GM23338 (cell line): ENCODE results near the gene NOX5. TPM values are rescaled to one million over a fixed set of nuclear protein-coding genes. Genes with fewer than 3 reads are reported as not detected.

Source experiments
- ATAC-seq: fragments of 200-7000 bp; cut with Tn5 transposase; 3 replicates; pipeline ENCODE4 v1.9.1; 2020
- DNase-seq: peaks from one replicate; pipeline ENCODE4 v3.0.0-alpha.2; 2015; ENCODE audit warnings: low spot score
- H2AFZ ChIP-seq: fragments of 200-600 bp; sonication (generic); 2 replicates; pipeline ENCODE4 v1.8.0; 2016; ENCODE audit warnings: antibody characterized with exemption, mild to moderate bottlenecking, moderate library complexity
- H3F3A ChIP-seq: fragments of 200-600 bp; sonication (generic); replicated peaks from 2 replicates; pipeline ENCODE4 v1.8.0; 2017; ENCODE audit warnings: antibody characterized with exemption, mixed run types, low read depth
- H3K27ac ChIP-seq: fragments of 200-600 bp; sonication (generic); 2 replicates; pipeline ENCODE4 v1.6.1; 2016; ENCODE audit warnings: low read depth
- H3K27me3 ChIP-seq: fragments of 200-600 bp; sonication (generic); 2 replicates; pipeline ENCODE4 v1.8.0; 2016; ENCODE audit warnings: mild to moderate bottlenecking, mixed run types, moderate library complexity; ENCODE audit not compliant: insufficient read depth
- H3K36me3 ChIP-seq: fragments of 200-600 bp; sonication (generic); 2 replicates; pipeline ENCODE4 v1.8.0; 2016; ENCODE audit warnings: mild to moderate bottlenecking; ENCODE audit not compliant: insufficient read depth
- H3K4me1 ChIP-seq: fragments of 200-600 bp; sonication (generic); 2 replicates; pipeline ENCODE4 v1.8.0; 2016; ENCODE audit warnings: mild to moderate bottlenecking, moderate library complexity; ENCODE audit not compliant: insufficient read depth
- H3K4me2 ChIP-seq: fragments of 200-600 bp; sonication (generic); 2 replicates; pipeline ENCODE4 v1.7.1; 2017; ENCODE audit warnings: mixed run types
- H3K4me3 ChIP-seq: fragments of 200-600 bp; sonication (generic); 2 replicates; pipeline ENCODE4 v1.6.1; 2016; ENCODE audit warnings: mixed run types
- H3K79me2 ChIP-seq: fragments of 200-600 bp; sonication (generic); replicated peaks from 2 replicates; pipeline ENCODE4 v1.8.0; 2017; ENCODE audit warnings: mild to moderate bottlenecking; ENCODE audit not compliant: insufficient read depth
- H3K9me2 ChIP-seq: fragments of 200-600 bp; sonication (generic); 2 replicates; pipeline ENCODE4 v1.8.0; 2017; ENCODE audit not compliant: insufficient read depth
- H4K20me1 ChIP-seq: fragments of 200-600 bp; sonication (generic); replicated peaks from 2 replicates; pipeline ENCODE4 v1.8.0; 2017; ENCODE audit warnings: mild to moderate bottlenecking; ENCODE audit not compliant: insufficient read depth
- H3K27ac Mint-ChIP-seq: 2 replicates; pipeline ENCODE4 v1.8.0; 2020; ENCODE audit warnings: inconsistent platforms, mild to moderate bottlenecking, moderate library complexity, mixed read lengths
- H3K27me3 Mint-ChIP-seq: 3 replicates; pipeline ENCODE4 v1.8.0; 2022; ENCODE audit warnings: low read depth, mild to moderate bottlenecking, moderate library complexity, mixed read lengths, inconsistent platforms; ENCODE audit not compliant: insufficient read depth, poor library complexity
- H3K36me3 Mint-ChIP-seq: 3 replicates; pipeline ENCODE4 v1.8.0; 2021; ENCODE audit warnings: low read depth, mild to moderate bottlenecking, inconsistent platforms, moderate library complexity, mixed read lengths
- H3K4me1 Mint-ChIP-seq: 3 replicates; pipeline ENCODE4 v1.8.0; 2020; ENCODE audit warnings: mild to moderate bottlenecking, inconsistent platforms, mixed read lengths
- H3K4me3 Mint-ChIP-seq: 3 replicates; pipeline ENCODE4 v1.8.0; 2021; ENCODE audit warnings: moderate library complexity, mild to moderate bottlenecking, inconsistent platforms, mixed read lengths
- H3K9me3 Mint-ChIP-seq: 3 replicates; pipeline ENCODE4 v1.8.0; 2020; ENCODE audit warnings: moderate library complexity, mild to moderate bottlenecking, inconsistent platforms, mixed read lengths
- CREB1 ChIP-seq: fragments of 250-450 bp; sonication (Bioruptor Pico); IDR thresholded peaks from 2 replicates; pipeline ENCODE4 v1.5.0; 2020; ENCODE audit warnings: low read depth, mild to moderate bottlenecking, moderate library complexity
- EZH2 ChIP-seq: fragments of 200-600 bp; sonication (generic); IDR thresholded peaks from one replicate; pipeline ENCODE4 v1.8.0; 2017; ENCODE audit warnings: antibody characterized with exemption, mild to moderate bottlenecking, low read depth; ENCODE audit not compliant: unreplicated experiment
- EZH2phosphoT487 ChIP-seq: fragments of 200-600 bp; sonication (generic); IDR thresholded peaks from one replicate; pipeline ENCODE4 v1.8.1; 2018; ENCODE audit warnings: antibody characterized with exemption; ENCODE audit not compliant: unreplicated experiment
- JUNB ChIP-seq: IDR thresholded peaks from one replicate; pipeline ENCODE4 v1.6.1; 2016; ENCODE audit warnings: antibody characterized with exemption; ENCODE audit not compliant: unreplicated experiment
- NANOG ChIP-seq: IDR thresholded peaks from 2 replicates; pipeline ENCODE4 v1.6.1; 2016; ENCODE audit warnings: antibody characterized with exemption, borderline replicate concordance
- POLR2AphosphoS5 ChIP-seq: IDR thresholded peaks from 2 replicates; pipeline ENCODE4 v1.6.1; 2016; ENCODE audit warnings: antibody characterized with exemption, low read depth
- STAT1 ChIP-seq: IDR thresholded peaks from one replicate; pipeline ENCODE4 v1.6.1; 2016; ENCODE audit warnings: antibody characterized with exemption; ENCODE audit not compliant: unreplicated experiment
- ZNF114 ChIP-seq: fragments of 250-450 bp; sonication (Bioruptor Pico); IDR thresholded peaks from 2 replicates; pipeline ENCODE4 v1.5.0; 2020; ENCODE audit warnings: mild to moderate bottlenecking, moderate library complexity
- ZNF331 ChIP-seq: fragments of 250-450 bp; sonication (Bioruptor Pico); IDR thresholded peaks from 2 replicates; pipeline ENCODE4 v1.5.0; 2020; ENCODE audit warnings: low read depth, mild to moderate bottlenecking, moderate library complexity
- polyA plus RNA-seq: library from polyadenylated mRNA; unstranded; fragments of >200 nt; fragmentation: Nextera tagmentation; extraction: Ambion mirVana; gene quantifications from 2 replicates; pipeline ENCODE4 v1.2.1, GENCODE V29; 2016
- total RNA-seq: library from RNA; depleted of rRNA; stranded (reverse); fragments of >200 nt; shearing (Covaris generic); gene quantifications from 2 replicates; pipeline ENCODE4 v1.2.3, GENCODE V29; 2014
- TF ChIP-seq, protein P1 (sequence below): IDR thresholded peaks from 2 replicates; pipeline ENCODE4 v1.6.1; 2016; ENCODE audit warnings: antibody characterized with exemption
- TF ChIP-seq, protein P2 (sequence below): IDR thresholded peaks from one replicate; pipeline ENCODE4 v1.6.1; 2018; ENCODE audit warnings: antibody characterized with exemption; ENCODE audit not compliant: unreplicated experiment
- TF ChIP-seq, protein P3 (sequence below), 2 experiments: fragments of 200-600 bp in 1 of 2; sonication (generic) in 1 of 2; conservative IDR thresholded peaks; 2 replicates each; pipeline versions ENCODE4 v1.5.1 to v1.6.1; 2016 to 2017; ENCODE audit warnings: antibody characterized with exemption in 2 of 2, low read depth in 2 of 2, mild to moderate bottlenecking in 2 of 2, moderate library complexity in 1 of 2
- TF ChIP-seq, protein P4 (sequence below): fragments of 250-450 bp; sonication (Bioruptor Pico); IDR thresholded peaks from 2 replicates; pipeline ENCODE4 v1.5.0; 2020; ENCODE audit warnings: mild to moderate bottlenecking, moderate library complexity

Gene NOX5
- total and polyA plus RNA-seq, 2 experiments from 2014 or later = 0.03 TPM; not detected in 1

DNA sequence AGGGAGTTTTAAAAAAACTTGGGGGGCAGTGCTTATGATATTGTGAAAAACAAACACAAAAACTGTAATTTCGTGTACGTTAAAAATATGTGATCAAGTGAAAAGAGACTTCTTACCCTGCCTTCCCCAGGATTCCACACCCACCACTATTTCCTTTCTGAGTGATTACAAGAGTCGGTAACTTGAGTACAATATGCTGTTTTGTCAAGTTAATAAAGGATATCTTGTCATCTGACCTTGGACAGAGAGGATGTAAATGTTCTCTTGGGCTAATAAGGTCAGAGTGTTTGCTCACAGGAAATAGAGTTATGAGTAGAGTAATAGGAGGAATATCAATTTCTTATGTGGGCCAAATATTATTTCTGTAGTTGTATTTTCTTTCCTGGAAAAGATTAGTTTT is 68.1 kb downstream of the NOX5 start:
- Mint-ChIP-seq H3K4me3 (no peak overlapping the region), H3K27ac (no peak overlapping the region), H3K36me3 (no peaks in the 10 kb centered on the region; the same call in 2 of the 3 replicates), H3K9me3 (no peaks in the 10 kb centered on the region), H3K27me3 (peaks cover 15% of the 10 kb centered on the region), H3K4me1 (peaks cover 63% of the 10 kb centered on the region)
- Histone ChIP-seq H3K79me2 (no peaks in the 10 kb centered on the region), H2AFZ (no peak overlapping the region), H3K4me1 (peaks cover 54% of the 10 kb centered on the region), H4K20me1 (no peaks in the 10 kb centered on the region), H3K4me3 (no peak overlapping the region), H3K4me2 (no peak overlapping the region), H3F3A (peaks cover 7% of the 10 kb centered on the region; the same call in 1 of the 2 replicates), H3K27ac (no peak overlapping the region), H3K27me3 (peaks cover 9% of the 10 kb centered on the region), H3K36me3 (no peaks in the 10 kb centered on the region), H3K9me2 (no peaks in the 10 kb centered on the region)
- no peak for DNase-seq
- ATAC-seq = no peak
- TF ChIP-seq, protein P1, sequence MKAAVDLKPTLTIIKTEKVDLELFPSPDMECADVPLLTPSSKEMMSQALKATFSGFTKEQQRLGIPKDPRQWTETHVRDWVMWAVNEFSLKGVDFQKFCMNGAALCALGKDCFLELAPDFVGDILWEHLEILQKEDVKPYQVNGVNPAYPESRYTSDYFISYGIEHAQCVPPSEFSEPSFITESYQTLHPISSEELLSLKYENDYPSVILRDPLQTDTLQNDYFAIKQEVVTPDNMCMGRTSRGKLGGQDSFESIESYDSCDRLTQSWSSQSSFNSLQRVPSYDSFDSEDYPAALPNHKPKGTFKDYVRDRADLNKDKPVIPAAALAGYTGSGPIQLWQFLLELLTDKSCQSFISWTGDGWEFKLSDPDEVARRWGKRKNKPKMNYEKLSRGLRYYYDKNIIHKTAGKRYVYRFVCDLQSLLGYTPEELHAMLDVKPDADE = no peak
- TF ChIP-seq, protein P2, sequence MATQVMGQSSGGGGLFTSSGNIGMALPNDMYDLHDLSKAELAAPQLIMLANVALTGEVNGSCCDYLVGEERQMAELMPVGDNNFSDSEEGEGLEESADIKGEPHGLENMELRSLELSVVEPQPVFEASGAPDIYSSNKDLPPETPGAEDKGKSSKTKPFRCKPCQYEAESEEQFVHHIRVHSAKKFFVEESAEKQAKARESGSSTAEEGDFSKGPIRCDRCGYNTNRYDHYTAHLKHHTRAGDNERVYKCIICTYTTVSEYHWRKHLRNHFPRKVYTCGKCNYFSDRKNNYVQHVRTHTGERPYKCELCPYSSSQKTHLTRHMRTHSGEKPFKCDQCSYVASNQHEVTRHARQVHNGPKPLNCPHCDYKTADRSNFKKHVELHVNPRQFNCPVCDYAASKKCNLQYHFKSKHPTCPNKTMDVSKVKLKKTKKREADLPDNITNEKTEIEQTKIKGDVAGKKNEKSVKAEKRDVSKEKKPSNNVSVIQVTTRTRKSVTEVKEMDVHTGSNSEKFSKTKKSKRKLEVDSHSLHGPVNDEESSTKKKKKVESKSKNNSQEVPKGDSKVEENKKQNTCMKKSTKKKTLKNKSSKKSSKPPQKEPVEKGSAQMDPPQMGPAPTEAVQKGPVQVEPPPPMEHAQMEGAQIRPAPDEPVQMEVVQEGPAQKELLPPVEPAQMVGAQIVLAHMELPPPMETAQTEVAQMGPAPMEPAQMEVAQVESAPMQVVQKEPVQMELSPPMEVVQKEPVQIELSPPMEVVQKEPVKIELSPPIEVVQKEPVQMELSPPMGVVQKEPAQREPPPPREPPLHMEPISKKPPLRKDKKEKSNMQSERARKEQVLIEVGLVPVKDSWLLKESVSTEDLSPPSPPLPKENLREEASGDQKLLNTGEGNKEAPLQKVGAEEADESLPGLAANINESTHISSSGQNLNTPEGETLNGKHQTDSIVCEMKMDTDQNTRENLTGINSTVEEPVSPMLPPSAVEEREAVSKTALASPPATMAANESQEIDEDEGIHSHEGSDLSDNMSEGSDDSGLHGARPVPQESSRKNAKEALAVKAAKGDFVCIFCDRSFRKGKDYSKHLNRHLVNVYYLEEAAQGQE = no peak
- TF ChIP-seq POLR2AphosphoS5 (no peak), ZNF114 (CRISPR knock-in tag) (no peak), JUNB (no peak), STAT1 (no peak), EZH2phosphoT487 (no peak), CREB1 (CRISPR knock-in tag) (no peak), NANOG (no peak), EZH2 (no peak), ZNF331 (no peak)
- TF ChIP-seq, protein P3, sequence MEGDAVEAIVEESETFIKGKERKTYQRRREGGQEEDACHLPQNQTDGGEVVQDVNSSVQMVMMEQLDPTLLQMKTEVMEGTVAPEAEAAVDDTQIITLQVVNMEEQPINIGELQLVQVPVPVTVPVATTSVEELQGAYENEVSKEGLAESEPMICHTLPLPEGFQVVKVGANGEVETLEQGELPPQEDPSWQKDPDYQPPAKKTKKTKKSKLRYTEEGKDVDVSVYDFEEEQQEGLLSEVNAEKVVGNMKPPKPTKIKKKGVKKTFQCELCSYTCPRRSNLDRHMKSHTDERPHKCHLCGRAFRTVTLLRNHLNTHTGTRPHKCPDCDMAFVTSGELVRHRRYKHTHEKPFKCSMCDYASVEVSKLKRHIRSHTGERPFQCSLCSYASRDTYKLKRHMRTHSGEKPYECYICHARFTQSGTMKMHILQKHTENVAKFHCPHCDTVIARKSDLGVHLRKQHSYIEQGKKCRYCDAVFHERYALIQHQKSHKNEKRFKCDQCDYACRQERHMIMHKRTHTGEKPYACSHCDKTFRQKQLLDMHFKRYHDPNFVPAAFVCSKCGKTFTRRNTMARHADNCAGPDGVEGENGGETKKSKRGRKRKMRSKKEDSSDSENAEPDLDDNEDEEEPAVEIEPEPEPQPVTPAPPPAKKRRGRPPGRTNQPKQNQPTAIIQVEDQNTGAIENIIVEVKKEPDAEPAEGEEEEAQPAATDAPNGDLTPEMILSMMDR (conservative IDR thresholded peaks at IDR 0.05; ENCODE audit: low read depth in 2 of 2) = no peak
- TF ChIP-seq, protein P4, sequence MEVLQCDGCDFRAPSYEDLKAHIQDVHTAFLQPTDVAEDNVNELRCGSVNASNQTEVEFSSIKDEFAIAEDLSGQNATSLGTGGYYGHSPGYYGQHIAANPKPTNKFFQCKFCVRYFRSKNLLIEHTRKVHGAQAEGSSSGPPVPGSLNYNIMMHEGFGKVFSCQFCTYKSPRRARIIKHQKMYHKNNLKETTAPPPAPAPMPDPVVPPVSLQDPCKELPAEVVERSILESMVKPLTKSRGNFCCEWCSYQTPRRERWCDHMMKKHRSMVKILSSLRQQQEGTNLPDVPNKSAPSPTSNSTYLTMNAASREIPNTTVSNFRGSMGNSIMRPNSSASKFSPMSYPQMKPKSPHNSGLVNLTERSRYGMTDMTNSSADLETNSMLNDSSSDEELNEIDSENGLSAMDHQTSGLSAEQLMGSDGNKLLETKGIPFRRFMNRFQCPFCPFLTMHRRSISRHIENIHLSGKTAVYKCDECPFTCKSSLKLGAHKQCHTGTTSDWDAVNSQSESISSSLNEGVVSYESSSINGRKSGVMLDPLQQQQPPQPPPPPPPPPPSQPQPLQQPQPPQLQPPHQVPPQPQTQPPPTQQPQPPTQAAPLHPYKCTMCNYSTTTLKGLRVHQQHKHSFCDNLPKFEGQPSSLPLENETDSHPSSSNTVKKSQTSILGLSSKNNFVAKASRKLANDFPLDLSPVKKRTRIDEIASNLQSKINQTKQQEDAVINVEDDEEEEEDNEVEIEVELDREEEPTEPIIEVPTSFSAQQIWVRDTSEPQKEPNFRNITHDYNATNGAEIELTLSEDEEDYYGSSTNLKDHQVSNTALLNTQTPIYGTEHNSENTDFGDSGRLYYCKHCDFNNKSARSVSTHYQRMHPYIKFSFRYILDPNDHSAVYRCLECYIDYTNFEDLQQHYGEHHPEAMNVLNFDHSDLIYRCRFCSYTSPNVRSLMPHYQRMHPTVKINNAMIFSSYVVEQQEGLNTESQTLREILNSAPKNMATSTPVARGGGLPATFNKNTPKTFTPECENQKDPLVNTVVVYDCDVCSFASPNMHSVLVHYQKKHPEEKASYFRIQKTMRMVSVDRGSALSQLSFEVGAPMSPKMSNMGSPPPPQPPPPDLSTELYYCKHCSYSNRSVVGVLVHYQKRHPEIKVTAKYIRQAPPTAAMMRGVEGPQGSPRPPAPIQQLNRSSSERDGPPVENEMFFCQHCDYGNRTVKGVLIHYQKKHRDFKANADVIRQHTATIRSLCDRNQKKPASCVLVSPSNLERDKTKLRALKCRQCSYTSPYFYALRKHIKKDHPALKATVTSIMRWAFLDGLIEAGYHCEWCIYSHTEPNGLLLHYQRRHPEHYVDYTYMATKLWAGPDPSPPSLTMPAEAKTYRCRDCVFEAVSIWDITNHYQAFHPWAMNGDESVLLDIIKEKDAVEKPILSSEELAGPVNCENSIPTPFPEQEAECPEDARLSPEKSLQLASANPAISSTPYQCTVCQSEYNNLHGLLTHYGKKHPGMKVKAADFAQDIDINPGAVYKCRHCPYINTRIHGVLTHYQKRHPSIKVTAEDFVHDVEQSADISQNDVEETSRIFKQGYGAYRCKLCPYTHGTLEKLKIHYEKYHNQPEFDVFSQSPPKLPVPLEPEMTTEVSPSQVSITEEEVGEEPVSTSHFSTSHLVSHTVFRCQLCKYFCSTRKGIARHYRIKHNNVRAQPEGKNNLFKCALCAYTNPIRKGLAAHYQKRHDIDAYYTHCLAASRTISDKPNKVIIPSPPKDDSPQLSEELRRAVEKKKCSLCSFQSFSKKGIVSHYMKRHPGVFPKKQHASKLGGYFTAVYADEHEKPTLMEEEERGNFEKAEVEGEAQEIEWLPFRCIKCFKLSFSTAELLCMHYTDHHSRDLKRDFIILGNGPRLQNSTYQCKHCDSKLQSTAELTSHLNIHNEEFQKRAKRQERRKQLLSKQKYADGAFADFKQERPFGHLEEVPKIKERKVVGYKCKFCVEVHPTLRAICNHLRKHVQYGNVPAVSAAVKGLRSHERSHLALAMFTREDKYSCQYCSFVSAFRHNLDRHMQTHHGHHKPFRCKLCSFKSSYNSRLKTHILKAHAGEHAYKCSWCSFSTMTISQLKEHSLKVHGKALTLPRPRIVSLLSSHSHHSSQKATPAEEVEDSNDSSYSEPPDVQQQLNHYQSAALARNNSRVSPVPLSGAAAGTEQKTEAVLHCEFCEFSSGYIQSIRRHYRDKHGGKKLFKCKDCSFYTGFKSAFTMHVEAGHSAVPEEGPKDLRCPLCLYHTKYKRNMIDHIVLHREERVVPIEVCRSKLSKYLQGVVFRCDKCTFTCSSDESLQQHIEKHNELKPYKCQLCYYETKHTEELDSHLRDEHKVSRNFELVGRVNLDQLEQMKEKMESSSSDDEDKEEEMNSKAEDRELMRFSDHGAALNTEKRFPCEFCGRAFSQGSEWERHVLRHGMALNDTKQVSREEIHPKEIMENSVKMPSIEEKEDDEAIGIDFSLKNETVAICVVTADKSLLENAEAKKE (CRISPR knock-in tag) = no peak
